Ascending aorta (tissue), 2 donors: Measurements from ENCODE around the gene STAG1. TPM values are rescaled to one million over a fixed set of nuclear protein-coding genes. Genes with fewer than 3 reads are reported as not detected.

Experiments
- DNase-seq, 2 donors: peaks; one replicate each; pipeline ENCODE4 v3.0.0-alpha.2; 2019; ENCODE audit warnings: low spot score in 2 of 2
- H3K27ac ChIP-seq, 2 donors: fragments of 200-600 bp; sonication (generic); one replicate each; pipeline ENCODE4 v1.5.1; 2016 to 2017; ENCODE audit warnings: mild to moderate bottlenecking in 1 of 2
- H3K27me3 ChIP-seq: fragments of 200-600 bp; sonication (generic); one replicate; pipeline ENCODE4 v1.5.1; 2017
- H3K36me3 ChIP-seq, 2 donors: fragments of 200-600 bp; sonication (generic); one replicate each; pipeline ENCODE4 v1.5.1; 2016
- H3K4me1 ChIP-seq, 2 donors: fragments of 200-600 bp; sonication (generic); one replicate each; pipeline ENCODE4 v1.5.1; 2016 to 2017; ENCODE audit warnings: mild to moderate bottlenecking in 1 of 2
- H3K4me3 ChIP-seq, 2 donors: fragments of 200-600 bp; sonication (generic); one replicate each; pipeline ENCODE4 v1.5.1; 2016 to 2017; ENCODE audit warnings: mild to moderate bottlenecking in 1 of 2
- H3K9me3 ChIP-seq, 2 donors: fragments of 200-600 bp; sonication (generic); one replicate each; pipeline ENCODE4 v1.5.1; 2016
- intact Hi-C: fragments of 100-400 bp; cut with DNase I; formaldehyde crosslinking; loops from one replicate; pipeline ENCODE4 v1.15.1; 2023
- total RNA-seq: library from RNA; depleted of rRNA; stranded (reverse); fragments of >200 nt; gene quantifications from one replicate; pipeline ENCODE4 v1.1.0, GENCODE V29; 2016
- TF ChIP-seq, protein P1 (sequence below), 3 experiments: fragments of 200-600 bp in 2 of 3; fragments of 450-650 bp in 1 of 3; sonication (generic) in 2 of 3; IDR thresholded peaks; one replicate each; pipeline ENCODE4 v1.5.1; 2016 to 2019; ENCODE audit warnings: antibody characterized with exemption in 3 of 3, mild to moderate bottlenecking in 1 of 3, moderate library complexity in 1 of 3

The STAG1 gene
- total RNA-seq, 1 donor from 2014 or later = 27.2 TPM

DNA sequence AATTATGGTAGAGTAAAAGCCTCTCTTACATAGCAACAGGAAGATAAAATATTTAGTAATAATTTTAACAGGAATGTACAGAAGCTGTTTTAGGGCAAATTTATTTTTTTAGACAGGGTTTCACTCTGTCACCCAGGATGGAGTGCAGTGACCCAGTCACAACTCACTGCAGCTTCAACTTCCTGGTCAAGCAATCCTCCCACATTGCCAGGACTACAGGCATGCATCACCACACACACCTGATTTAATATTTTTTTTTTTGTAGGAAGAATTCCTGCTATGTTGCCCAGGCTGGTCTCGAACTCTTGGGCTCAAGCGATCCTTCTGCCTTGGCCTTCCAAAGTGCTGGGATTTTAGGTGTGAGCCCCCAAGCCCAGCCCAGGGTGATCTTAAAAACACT is 440.9 kb downstream of the STAG1 start:
- H3K9me3 ChIP-seq = no peaks in the 10 kb centered on the region
- H3K27me3 ChIP-seq = no peaks in the 10 kb centered on the region
- DNase-seq = no peak
- H3K4me3 ChIP-seq = no peak overlapping the region
- TF ChIP-seq, protein P1, sequence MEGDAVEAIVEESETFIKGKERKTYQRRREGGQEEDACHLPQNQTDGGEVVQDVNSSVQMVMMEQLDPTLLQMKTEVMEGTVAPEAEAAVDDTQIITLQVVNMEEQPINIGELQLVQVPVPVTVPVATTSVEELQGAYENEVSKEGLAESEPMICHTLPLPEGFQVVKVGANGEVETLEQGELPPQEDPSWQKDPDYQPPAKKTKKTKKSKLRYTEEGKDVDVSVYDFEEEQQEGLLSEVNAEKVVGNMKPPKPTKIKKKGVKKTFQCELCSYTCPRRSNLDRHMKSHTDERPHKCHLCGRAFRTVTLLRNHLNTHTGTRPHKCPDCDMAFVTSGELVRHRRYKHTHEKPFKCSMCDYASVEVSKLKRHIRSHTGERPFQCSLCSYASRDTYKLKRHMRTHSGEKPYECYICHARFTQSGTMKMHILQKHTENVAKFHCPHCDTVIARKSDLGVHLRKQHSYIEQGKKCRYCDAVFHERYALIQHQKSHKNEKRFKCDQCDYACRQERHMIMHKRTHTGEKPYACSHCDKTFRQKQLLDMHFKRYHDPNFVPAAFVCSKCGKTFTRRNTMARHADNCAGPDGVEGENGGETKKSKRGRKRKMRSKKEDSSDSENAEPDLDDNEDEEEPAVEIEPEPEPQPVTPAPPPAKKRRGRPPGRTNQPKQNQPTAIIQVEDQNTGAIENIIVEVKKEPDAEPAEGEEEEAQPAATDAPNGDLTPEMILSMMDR (IDR thresholded peaks at IDR 0.05) = no peak
- no peak overlapping the region for H3K27ac ChIP-seq
- no peaks in the 10 kb centered on the region for H3K4me1 ChIP-seq
- no peaks in the 10 kb centered on the region for H3K36me3 ChIP-seq
- intact Hi-C loops = no loop called here

DNA sequence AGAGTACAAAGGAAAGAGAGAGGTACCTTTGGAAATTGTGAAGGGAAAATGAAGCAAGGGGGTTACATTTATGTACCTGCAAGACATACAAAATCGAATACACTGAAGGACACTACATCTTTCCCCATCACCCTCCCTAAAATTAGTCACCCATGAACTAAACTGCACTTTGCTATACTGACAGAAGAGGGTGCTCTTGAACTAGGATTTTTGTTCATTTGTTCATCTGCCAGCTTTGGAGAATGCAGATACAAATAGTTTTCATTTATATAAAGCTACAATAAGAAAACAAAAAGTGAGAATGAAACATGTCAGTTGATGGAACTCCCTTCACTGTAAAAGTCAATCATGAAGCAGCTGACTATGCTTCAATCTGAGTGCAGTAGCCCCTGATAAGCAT is 446.3 kb downstream of the STAG1 start:
- DNase-seq = no peak
- H3K4me3 ChIP-seq = no peak overlapping the region
- H3K4me1 ChIP-seq = no peaks in the 10 kb centered on the region
- intact Hi-C loops = loop anchor here (5.0 kb wide), 1 partner anchor 706 kb away; no protein-coding TSS in a partner anchor
- peaks cover 9 to 10% of the 10 kb centered on the region in 2 donors for H3K36me3 ChIP-seq
- TF ChIP-seq, protein P1 (IDR thresholded peaks at IDR 0.05) = peak in 1 of 3 experiments; percentile 21
- H3K27me3 ChIP-seq = no peaks in the 10 kb centered on the region
- H3K9me3 ChIP-seq = no peaks in the 10 kb centered on the region
- no peak overlapping the region for H3K27ac ChIP-seq

DNA sequence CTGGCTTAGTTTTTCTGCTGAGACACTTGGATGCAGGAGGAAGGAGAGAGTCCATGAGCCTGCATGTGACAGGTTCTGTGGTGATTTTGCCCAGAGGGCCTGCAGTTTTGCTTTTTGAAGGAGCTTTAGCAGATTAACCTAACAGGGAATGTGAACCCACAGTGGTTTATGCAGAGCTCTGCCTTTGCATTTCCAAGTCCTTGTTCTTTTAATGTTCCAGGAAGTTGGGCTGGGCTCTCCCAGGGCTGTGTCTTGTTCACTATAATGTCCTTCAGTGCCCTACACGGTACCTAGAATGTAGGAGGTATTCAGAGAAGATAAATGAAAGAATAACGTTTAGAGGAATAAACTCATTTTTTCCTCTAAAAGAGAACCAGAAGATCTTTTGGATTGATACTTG is 451.7 kb downstream of the STAG1 start:
- peaks cover 25 to 33% of the 10 kb centered on the region in 2 donors for H3K36me3 ChIP-seq
- no peak overlapping the region for H3K4me3 ChIP-seq
- DNase-seq = no peak
- no peaks in the 10 kb centered on the region for H3K4me1 ChIP-seq
- no peaks in the 10 kb centered on the region for H3K27me3 ChIP-seq
- no peak overlapping the region for H3K27ac ChIP-seq
- H3K9me3 ChIP-seq = no peaks in the 10 kb centered on the region
- TF ChIP-seq, protein P1 (IDR thresholded peaks at IDR 0.05) = no peak
- intact Hi-C loops = no loop called here

DNA sequence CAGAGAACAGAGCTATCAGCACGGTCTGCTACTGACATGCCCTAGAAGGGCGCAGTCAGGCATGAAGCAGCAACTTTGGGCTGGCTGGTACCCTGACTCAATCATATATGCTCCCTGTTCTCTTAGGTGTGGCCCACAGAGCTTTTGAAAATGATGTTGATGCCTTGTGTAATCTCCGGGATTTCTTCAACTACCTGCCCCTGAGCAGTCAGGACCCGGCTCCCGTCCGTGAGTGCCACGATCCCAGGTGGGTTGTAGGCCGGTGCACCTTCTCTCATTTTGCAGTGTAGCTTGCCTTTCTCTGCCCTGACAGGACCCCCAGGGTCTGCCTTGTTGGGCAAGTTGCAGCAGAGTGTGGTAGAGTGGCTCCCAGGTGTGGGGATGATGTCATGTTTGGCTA is 454.4 kb downstream of the STAG1 start:
- TF ChIP-seq, protein P1 (IDR thresholded peaks at IDR 0.05) = no peak
- H3K36me3 ChIP-seq = peaks cover 25 to 46% of the 10 kb centered on the region in 2 donors
- no peaks in the 10 kb centered on the region for H3K4me1 ChIP-seq
- no peaks in the 10 kb centered on the region for H3K27me3 ChIP-seq
- H3K4me3 ChIP-seq = no peak overlapping the region
- no peak for DNase-seq
- no peak overlapping the region for H3K27ac ChIP-seq
- intact Hi-C loops = no loop called here
- no peaks in the 10 kb centered on the region for H3K9me3 ChIP-seq

DNA sequence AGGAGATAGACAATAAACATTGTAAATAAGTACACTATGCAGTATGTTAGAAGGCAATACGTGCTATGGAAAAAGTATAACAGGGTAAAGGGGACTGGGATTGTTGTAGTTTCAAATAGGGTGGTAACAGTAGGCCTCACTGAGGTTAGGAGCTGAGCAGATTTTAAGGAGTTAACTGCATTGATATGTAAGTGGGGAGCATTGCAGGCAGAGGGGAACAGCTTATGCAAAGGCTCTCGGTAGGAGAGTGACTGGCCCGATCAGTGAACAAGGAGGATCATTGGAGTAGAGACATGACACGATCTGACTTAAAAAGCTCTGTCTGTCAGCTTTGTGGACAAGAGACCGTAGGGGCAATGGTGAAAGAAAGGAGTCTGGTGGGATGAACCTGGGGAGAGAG is 455.2 kb downstream of the STAG1 start:
- Histone ChIP-seq H3K4me3 (no peak overlapping the region), H3K27me3 (no peaks in the 10 kb centered on the region), H3K4me1 (no peaks in the 10 kb centered on the region), H3K36me3 (peaks cover 25 to 52% of the 10 kb centered on the region in 2 donors), H3K9me3 (no peaks in the 10 kb centered on the region), H3K27ac (no peak overlapping the region)
- TF ChIP-seq, protein P1 (IDR thresholded peaks at IDR 0.05) = no peak
- intact Hi-C loops = no loop called here
- DNase-seq = no peak

DNA sequence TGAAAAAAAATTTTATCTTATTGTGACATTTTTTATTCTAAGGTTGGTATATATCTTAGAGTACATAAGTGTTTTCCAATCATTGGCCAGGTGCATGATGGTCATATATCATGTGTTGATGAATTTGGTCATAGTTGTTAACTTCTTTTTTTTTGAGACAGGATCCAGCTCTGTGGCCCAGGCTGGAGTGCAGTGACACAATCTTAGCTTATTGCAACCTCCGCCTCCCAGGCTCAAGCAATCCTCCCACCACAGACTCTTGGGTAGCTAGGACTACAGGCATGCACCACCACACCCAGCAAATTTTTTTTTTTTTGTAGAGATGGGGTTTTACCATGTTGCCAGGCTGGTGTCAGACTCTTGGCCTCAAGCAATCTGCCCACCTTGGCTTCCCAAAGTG is 458.0 kb downstream of the STAG1 start:
- no peaks in the 10 kb centered on the region for H3K4me1 ChIP-seq
- no peaks in the 10 kb centered on the region for H3K9me3 ChIP-seq
- no peak overlapping the region for H3K27ac ChIP-seq
- TF ChIP-seq, protein P1 (IDR thresholded peaks at IDR 0.05) = no peak
- H3K27me3 ChIP-seq = no peaks in the 10 kb centered on the region
- peaks cover 7 to 40% of the 10 kb centered on the region in 2 donors for H3K36me3 ChIP-seq
- intact Hi-C loops = no loop called here
- no peak for DNase-seq
- H3K4me3 ChIP-seq = no peak overlapping the region
